GM19372 (cell line): ENCODE results near the gene RNU5B-1.

Experiments used
- ATAC-seq: cut with Tn5 transposase; IDR thresholded peaks from one replicate; pipeline ENCODE4 v1.9.1; 2021; ENCODE audit warnings: mild to moderate bottlenecking, low read depth, moderate library complexity; ENCODE audit not compliant: unreplicated experiment

The RNU5B-1 gene

GRCh38 chr15:65287520-65287855 is 17.0 kb upstream of the RNU5B-1 start:
- no peak for ATAC-seq

DNA sequence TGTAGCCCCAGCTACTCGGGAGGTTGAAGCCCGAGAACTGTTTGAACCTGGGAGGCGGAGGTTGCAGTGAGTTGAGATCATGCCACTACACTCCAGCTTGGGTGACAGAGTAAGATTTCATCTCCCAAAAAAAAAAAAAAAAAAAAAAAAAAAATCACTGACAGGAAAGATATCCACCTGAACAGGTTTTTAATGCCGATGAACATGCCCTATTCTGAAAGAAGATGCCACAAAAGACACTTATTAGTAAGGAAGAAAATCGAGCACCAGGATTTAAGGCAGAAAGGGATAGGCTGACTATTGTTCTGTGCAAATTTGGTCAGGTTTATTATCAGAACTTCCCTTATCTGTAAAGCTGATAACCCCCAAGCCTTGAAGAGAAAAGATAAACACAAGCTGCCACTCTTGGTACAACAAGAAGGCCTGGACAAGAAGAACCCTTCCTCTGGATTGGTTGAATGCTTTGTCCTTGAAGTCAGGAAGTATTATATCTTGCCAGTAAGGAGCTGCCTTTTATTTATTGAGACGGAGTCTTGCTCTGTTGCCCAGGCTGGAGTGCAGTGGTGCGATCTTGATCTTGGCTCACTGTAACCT is 15.1 kb upstream of the RNU5B-1 start:
- ATAC-seq = no peak

GRCh38 chr15:65290228-65290627 is 14.2 kb upstream of the RNU5B-1 start:
- no peak for ATAC-seq

GRCh38 chr15:65292938-65293518 is 11.4 kb upstream of the RNU5B-1 start:
- ATAC-seq = no peak

DNA sequence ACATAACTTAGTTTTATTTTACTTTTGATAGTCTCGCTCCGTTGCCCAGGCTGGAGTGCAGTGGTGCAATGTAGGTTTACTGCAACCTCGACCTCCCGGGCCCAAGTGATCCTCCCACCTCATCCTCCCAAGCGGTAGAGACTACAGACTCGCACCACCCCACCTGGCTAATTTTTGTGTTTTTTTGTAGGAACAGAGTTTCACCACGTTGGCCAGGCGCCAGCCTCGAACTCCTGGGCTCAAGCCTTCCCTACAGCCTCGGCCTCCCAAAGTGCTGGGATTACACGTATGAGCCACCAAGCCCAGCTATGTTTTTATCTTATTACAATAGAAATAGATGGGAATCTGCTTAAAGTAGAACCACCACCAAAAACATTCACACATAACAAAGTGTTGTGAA is 5.7 kb upstream of the RNU5B-1 start:
- ATAC-seq = no peak

GRCh38 chr15:65300924-65301441 is 3.5 kb upstream of the RNU5B-1 start:
- ATAC-seq = no peak

GRCh38 chr15:65302061-65302460 is 2.4 kb upstream of the RNU5B-1 start:
- ATAC-seq = no peak

- no peak for ATAC-seq
These were observed 643 bp upstream of the RNU5B-1 start for GRCh38 chr15:65303687-65304380.

DNA sequence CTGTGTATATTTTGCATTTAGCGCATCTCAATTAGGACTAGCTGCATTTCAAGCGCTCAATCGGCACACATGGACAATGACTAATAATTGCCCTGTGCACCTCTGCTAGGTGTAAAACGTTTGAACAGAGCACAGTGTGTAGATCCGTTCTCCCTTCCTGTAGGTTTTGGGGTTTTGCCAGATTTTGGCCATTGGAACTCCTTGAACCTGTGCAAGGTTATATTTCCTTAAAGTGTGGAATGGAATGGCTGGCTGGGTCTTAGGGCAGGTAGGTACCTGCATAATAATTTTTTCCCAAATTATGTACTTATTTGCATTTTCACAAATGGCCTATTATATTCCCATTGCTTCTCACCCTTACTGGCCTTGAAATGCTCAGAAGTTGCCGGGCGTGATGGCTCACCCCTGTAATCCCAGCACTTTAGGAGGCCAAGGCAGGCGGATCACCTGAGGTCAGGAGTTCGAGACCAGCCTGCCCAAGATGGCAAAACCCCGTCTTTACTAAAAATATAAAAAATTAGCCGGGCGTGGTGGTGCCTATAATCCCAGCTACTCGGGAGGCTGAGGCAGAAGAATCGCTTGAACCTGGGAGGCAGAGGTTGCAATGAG is 777 bp downstream of the RNU5B-1 start:
- ATAC-seq = no peak

- no peak for ATAC-seq
These were observed 1.3 kb downstream of the RNU5B-1 start for GRCh38 chr15:65305776-65306175.

DNA sequence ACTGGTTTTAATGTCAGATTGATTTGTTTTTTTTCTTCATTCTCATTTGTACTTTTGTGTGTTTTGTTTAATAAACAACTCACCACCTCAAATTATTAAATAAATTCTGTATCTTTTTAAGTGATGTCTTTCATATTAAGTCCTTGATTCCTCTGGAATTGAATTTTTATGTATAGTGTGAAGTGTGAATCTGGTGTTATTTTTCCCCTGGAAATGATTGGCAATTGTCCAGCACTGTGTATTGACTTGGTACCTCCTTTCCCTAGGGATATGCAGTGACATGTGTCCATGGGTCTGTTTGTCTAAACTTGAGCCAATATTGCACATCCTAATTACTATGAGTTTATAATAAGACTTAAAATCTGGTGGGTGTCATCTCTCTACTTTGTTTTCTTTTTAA is 2.1 kb downstream of the RNU5B-1 start:
- ATAC-seq = no peak

- no peak for ATAC-seq
These were observed 3.5 kb downstream of the RNU5B-1 start for GRCh38 chr15:65307978-65308377.

DNA sequence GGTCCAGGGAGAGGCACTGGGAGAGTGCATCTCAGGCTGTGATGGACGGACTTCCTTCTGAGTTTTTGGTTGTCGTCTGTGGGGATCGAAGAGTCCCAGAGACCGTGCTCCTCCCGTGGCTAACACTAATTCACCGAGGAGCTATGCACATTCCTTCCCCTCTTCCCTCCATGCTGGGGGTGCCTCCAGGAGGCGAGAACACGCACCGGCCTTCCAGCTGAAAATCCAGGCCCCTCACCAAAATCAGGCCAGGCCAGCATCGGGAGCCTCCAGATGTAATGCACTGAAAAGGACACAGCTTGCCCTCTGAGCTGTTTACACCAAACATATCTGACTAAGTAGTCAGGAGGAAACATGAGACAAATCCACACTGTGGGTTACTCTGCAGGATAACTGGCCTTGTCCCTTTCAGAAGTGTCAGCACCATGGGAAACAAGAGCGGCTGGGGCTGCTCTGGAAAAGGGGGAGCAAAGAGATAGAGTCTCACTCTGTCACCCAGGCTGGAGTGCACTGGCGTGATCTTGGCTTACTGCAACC is 5.5 kb downstream of the RNU5B-1 start:
- no peak for ATAC-seq

DNA sequence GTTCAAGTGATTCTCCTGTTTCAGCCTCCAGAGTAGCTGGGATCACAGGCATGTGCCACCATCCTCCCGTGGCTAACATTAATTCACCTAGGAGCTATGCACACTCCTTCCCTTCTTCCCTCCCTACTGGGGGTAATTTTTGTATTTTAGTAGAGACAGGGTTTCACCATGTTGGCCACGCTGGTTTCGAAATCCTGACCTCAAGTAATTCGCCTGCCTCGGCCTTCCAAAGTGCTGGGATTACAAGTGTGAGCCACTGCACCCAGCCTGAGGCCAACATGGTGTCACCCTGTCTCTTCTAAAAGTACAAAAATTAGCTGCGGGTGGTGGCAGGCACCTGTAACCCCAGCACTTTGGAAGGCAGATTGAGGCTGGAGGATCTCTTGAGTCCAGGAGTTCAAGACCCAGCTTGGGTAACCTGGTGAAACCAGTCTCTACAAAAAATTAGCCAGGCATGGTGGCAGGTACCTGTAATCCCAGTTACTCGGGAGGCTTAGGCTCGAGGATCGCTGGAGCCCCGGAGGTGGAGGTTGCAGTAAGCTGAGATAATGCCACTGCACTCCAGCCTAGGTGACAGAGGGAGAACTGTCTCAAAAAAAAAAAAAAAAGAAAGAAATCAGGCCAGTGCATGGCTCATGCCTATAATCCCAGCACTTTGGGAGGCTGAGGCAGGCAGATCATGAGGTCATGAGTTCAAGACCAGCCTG is 6.1 kb downstream of the RNU5B-1 start:
- no peak for ATAC-seq

- ATAC-seq = no peak
These were observed 7.3 kb downstream of the RNU5B-1 start for GRCh38 chr15:65311760-65312159.

DNA sequence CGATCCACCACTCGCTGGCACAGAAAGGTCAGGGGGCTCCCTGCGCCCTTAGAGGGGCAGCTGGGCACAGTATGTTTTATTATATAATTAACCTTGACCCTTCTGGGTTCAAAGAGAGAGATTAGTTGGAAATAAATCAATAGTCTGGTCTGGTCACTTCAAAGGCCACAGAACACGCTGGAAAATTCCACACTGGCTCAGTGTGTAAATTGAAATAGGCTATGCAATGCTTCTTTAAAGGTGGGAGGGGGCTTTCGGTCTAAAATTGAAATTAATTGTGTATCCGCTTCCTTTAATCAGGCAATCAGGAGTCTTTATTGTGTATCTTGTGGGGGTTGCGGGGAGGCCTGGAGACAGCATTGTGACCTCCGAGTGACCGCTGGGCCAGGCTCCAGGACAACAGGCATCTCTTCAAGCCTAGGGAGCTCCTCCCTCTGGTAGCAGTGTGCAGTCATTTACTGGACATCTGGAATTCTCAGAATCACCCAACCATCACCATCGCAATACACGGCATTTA is 8.0 kb downstream of the RNU5B-1 start:
- ATAC-seq = no peak

DNA sequence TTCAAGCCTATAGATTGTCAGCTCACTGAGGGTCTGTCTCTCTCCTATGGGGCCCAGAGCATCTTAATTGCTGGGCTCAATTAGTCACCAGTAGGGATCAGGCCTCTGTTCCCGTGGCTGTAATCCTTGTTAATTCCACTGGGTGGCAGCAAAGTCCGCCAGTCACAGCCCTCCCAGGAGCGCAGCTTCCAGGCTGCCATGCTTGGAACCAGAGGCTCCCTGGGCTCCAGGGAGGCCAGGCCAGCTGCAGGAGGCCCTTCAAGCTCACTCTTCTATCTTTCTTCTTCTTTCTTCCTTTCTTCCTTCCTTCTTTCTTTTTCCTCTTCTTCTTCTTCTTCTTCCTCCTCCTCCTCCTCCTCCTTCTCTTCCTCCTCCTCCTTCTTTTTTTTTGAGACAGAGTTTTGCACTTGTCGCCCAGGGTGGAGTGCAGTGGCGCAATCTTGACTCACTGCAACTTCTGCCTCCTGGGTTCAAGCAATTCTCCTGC is 14.4 kb downstream of the RNU5B-1 start:
- no peak for ATAC-seq

DNA sequence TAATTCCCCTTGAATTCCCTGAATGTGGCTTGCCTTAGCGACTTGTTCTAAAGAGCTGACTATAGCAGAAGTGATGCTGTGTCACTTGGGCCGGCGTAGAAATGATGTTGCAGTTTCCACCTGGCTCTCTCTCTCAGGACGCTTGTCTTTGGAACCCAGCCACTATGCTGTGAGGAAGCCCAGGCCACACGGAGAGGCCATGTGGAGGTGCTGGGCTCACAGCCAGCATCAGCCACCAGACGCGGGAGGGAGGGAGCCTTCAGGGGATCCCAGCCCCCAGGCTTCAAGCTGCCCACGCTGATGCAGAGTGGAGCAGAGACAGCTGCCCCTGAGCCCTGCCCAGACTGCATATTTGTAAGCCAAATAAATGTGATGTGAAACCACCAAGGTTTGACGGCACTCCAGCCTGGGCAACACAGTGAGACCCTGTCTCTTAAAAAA is 18.6 kb downstream of the RNU5B-1 start:
- no peak for ATAC-seq

DNA sequence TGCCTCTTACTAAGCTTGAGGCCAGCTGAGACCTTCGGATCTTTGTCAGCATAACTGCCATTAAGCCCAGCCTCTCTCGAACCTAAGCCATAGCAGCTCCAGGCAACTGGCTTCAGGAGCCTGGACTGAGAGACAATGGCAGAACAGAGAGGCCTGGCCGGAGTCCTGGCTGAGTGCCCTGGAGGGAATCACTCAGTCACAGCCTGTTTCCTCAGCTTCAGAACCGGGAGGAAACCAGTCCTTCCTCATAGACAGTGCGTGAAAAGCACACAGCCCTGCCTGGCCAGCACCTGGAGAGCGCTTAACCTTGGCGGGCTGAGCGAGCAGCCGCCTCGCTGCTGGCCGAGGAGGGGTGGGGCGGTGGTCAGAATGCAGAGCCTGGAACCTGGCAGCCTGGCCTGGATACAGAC is 21.6 kb downstream of the RNU5B-1 start:
- no peak for ATAC-seq

GRCh38 chr15:65326818-65327217 is 22.3 kb downstream of the RNU5B-1 start:
- no peak for ATAC-seq
